NCI-H1105 (cell line): ENCODE data around the gene NCOR1.
A peak's percentile ranks its signal among the peaks of the same experiment; 100 is the strongest.

ENCODE experiments used
- DNase-seq: peaks from one replicate; lab custom pipeline; 2025; lab: John Stamatoyannopoulos, UW

The NCOR1 gene

DNA sequence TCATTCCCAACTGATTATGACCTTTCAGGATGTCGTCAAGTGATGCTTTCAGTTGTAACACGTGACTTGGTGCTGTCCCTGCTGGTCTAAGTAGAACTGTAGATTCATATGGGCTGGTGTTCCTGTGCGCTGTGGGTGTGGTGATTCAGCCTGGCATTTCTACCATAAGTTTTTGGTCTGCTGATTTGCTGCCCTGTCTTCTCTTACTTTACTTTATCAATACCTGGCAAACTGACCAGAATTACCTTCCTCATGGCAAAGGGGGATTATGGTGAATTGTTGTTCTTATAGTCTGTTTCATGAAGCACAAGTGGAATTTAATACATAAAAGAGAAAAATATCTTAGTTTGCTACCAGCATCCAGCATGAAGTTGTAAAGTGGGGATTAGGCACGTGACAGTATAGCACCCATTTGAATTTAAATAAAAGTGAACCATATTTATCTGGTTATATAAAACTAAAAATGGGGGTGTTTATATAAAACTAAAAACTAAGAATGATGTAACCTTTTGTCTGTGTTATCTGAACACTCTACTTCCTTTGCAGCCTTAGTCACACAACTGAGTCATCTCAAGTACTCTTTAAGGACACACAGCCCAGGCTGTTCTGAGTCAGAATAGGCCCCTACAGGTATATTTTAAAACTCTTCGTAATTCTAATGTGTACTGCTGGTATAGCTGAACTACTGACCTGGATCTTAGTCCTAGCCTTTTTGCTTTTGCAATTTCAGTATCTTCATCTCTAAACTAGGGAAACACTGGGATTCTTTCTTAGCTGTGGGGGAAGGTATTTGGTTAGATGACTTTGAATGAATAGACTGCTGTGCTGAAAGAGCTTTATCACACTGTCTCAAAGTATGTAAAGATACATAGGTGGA lies 187.4 kb downstream of the NCOR1 start:
- no peak for DNase-seq

DNA sequence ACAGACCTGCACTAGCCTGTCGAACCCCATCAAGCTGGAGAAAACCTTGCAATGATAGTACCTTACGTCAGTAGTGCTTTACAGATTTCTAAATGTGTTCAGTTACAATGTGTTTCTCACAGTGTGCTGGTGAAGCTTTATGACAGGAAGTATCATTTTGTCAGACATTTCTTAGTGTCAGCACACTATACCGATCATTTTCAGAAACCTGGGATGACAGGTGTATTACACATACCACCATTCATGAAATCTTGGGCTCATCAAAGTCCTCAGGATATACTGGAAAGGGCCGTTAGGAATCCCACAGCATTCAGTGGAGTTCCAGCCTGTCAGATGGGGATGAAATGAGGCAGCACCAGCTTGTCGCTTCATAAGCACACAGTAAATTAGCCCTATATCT lies 188.4 kb downstream of the NCOR1 start:
- DNase-seq = no peak

DNA sequence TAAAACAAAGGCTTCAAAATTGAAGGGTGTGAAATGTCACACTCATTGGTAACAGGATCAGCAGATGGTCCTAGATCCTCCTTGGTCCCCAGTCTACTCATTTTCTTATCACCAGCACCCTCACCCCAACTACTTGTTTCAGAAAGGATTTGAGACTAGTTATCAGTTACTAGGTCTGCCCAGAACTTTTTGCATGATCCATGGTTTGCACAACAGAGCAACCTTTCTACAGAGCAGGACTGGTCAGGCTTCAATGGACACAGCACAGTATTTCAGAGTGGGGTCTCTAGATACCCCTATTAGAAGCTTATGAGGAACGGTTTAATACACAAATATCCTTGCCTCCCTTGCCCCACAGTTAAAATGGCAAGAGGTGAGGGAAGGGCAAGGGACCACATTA lies 190.1 kb downstream of the NCOR1 start:
- no peak for DNase-seq

DNA sequence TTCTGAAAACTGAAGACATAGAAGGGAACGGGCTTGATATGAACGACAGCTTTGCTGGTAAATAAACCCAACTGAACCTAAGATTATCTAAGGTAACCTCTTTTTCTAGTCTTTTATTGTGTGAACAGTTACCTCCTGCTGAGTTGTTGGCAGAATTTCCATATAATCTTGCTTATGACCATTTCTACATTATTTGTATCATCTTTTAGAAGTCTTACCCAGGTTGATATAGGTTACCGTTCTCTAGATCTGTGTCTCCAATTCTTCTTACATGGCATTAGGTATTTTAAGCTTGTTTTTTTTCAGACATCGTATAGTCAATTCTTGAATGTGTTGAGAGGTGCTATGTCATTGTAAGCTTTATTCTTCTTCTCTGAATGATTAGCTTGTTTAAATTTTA lies 191.5 kb downstream of the NCOR1 start:
- no peak for DNase-seq

DNA sequence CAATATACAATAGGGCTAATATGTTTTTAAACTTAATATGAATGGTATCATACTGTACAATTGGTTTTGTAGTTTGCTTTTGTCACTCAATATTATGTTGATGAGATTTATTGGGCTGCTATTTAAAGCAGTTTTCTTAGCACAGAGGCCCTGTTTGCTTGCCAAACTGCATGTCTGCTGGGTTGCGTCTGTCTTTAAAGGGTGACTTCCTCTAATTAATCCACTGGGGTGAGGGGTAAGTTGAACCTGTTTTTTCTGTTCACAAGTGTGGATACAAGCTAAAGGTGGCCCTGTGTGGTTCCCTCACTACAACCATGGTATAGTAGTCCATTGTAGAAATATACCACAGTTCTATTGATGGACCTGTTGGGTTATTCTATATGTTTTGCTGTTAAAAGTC lies 196.0 kb downstream of the NCOR1 start:
- no peak for DNase-seq

DNA sequence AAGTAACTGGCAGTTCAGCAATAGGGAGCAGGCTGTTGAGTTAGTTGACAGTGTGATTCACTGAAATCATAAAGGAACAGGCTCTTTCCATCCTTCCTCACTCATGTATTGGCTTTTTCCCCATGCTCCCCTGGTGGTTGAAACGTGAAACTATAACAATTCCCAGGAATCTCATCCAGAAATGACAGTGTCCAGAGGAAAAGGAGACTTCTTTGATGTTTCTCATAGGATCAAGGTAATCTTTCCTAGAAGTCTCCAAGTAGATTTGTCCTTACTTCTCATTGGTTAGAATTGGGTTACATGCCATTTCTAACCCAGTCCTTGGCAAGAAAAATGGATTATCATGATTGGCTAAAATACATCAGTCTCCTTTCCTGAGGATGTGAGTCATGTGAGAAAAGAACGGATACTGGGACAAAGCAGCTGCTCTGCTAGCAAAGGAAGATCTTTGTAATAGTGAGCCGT lies 201.4 kb downstream of the NCOR1 start:
- peak; percentile 26 for DNase-seq

DNA sequence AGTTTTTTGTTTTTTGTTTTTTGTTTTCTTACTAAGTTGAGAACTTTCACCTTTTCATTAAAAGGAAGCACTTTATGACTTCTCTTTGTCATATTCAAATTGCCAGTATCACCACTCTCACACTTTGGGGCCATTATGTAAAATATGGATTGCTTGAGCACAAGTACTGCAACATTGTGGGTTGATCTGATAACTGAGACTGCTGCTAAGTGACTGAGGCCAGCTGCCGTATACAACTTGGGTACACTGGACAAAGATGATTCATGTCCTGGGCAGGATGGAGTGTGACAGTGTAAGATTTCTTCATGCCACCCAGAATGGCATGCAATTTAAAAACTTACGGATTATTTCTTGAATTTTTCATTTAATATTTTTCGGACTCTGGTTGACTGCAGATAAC lies 207.9 kb downstream of the NCOR1 start:
- DNase-seq = no peak

DNA sequence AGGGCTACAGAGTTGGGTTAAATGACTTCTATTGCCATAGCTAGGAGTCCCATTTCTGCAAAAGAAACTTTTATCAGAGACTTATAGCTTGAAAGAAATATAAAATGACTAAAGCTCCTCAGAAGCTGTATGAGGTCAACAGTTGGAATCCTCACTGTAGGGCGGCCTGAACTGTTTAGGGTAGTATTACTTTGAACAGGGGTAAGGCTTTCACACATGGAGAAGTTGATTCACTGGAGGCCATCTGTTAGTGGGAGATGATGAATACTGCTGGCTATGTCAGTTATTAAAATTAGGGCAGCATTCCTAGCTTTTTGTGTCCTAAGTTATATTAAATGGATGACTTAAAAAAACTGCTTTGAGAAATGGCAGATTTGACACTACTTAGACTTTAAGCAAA lies 209.7 kb downstream of the NCOR1 start:
- no peak for DNase-seq

DNA sequence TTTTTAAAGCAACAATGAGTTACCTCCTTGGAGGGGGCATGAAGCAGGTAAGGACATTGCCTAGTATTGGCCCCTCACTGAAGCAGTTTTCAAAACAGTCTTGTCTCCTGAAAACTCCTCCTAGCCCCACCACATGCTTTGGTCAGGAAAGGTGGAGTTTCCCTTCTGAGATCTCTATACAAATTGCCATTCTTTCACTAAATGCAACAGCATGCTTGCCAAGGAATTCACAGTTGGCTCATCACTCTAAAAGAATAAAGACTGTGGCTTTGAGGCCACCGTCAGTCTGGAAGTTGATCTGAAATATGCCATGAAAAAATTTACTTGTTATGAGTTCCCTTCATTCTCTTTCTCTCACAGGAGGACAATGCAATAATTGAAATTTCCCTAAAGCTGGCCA lies 211.5 kb downstream of the NCOR1 start:
- DNase-seq = no peak

DNA sequence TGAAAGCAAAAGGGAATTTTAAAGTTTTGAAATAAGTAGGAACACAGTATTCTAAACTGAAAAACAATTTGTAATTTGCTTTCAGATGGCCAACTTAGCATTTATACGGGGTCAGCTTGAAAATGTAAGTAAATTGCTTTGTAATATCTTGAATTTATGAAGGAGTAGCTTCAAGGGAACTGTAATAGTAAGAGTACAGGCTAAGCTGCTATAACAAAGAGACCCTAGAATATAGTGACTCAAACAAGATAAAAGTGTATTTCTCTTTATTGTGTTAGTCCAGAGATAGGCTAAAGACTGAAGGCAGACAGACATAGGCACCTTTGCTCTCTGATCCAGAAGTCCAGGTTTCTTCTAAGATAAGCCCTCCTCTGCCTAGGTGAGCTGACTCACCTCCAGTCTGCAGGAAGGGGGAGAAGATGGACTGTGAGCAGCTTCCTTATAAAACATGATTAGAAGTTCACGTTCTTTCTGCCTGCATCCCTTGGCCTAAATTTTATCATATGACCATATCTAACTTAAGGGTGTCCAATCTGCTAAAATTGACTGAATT lies 212.6 kb downstream of the NCOR1 start:
- no peak for DNase-seq

DNA sequence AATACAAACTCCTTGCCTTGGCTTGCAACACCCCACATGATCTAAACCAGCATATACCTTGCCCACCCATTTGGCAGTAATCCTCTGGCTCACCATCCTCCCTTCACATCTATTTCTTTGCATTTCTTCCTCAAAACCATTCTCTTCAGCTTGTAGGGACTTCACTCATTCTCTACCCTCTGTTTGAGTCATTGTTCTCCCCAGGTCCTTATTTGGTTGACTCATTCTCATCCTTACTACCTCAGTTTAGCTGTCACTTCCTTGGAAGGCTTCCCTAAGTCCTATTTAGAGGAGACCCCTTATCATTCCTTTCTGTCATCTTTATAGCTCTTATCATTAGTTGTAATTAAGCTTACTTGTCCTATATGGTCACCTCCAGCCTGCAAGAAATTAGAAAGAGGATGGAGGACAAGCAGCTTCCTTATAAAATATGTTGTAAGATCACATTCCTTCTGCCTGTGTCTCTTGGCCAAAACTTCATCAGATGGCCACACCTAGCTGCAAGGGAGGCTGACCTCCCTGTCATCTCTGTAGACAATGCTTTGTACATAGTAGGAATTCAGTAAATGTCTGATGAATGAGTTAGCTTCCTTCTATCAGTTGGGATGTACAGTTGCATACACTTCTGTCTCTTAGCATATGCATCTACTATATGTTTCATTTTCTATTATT lies 214.0 kb downstream of the NCOR1 start:
- no peak for DNase-seq

DNA sequence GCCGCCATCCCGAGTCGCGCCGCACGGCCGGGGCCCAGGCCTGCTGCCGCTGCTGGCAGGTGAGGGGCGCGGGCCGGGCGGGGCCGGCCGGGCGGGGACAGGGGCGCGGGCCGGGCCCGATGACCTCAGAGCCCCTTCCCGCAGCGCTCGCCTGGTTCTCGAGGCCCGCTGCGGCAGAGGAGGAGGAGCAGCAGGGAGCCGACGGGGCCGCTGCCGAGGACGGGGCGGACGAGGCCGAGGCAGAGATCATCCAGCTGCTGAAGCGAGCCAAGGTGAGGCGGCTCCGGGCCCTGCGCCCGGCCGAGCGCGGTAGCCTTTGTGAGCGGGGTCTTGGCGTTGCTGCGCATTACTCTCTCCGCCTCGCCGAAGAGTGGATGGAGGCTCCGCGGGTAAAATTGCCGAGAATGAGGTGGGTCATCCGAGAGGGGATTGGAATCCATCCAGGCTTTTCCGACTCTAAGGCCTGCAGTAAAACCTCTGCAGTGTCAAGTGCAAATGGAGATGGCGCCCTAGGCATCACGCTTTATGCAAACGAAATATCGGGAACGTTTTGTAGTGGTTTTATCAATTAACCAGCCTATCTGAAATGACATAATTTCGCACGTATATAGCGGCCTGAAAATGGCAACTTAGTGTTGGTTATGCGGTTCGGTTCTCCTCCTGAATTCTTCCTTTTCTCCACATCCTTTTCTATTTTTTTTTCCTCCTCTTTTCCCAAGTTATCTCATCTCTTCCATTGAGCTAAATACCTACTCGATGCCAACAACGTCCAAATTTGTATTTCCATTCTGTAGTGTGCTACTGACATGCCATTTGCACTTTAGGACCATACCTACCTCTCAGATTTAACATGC lies 215.1 kb downstream of the NCOR1 start:
- DNase-seq = peak; percentile 72

DNA sequence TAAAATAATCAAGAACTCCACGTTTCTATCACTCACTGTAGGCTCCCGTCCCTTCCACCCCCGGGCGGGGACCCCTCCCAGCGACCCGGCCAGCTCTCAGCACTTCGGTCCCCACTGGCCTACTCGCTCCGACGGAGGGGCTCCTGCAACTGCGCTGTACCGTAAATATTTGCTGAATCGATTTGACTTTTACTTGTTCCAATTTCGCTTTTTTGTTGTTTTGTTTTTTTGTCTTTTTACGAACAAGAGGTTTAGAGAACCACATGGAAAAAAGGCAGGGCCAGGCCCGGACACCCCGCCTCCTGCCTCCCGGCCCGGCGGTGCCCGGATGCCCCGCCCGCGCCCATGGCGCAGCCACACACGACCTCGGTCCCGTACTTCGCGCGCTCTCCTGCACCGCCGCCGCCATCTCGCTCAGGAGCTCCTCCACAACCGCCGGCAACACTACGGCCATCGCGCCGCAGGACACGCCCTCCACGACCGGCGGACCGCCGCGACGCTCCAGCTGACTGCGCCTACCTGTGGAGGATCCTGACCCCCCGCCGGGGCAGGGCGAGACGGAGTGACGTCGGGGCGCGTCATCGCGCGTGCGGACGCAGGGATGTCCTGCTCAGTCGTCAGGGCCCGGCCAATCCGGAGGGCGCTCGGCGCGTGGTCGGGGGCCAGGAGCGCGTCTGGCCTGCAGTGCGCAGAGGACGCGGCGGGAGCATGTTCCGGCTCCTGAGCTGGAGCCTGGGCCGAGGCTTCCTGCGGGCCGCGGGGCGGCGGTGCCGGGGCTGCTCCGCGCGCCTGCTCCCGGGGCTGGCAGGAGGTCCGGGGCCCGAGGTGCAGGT lies 216.0 kb downstream of the NCOR1 start, which contains the start of the genes TTC19 and ZSWIM7:
Gene TTC19, plus strand, starts transcription at position 684 of the 833 bp plus-strand sequence. Its CDS starts 25 bp downstream, at position 709.
Gene ZSWIM7, minus strand, starts transcription at position 564 of the 833 bp plus-strand sequence. Its CDS starts 110 bp downstream, at position 454.
- peak; percentile 98 for DNase-seq

DNA sequence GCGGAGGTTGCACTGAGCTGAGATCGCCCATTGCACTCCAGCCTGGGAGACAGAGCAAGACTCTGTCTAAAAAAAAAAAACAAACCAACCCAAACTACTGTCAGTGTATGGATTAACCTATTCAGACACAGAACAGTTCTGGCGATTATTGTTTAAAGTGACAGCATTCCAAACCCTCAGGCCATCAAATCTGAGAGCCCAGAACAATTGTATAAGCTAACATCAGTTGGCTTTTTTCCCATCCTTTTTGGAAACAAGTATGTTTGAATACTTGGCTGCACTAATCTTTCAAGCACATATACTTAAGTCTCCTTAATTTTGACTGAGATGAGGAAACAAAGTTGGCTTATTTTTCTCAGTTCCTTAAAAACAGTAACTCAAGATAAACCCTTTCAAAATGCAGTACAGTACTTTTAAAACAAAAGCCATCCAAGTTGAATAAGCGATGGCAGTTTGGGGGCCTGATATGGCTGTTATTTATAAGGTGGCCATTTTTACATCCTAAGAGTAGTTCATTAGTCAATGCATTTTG lies 217.2 kb downstream of the NCOR1 start:
- no peak for DNase-seq

DNA sequence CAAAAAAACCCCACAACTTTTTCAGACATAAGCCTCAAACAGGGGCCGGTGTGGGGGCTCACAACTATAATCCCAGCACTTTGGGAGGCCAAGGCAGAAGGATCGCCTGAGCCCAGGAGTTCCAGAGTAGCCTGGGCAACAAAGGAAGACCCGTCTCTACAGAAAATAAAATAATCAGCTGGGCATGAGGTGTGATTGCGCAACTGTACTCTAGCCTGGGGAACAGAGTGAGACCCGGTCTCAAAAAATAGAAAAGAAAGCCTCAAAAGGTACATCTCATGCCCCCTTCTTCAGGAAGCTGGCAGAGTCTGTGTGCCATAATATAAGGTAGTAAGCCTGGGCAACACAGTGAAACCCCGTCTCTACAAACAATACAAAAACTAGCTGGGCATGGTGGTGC lies 219.0 kb downstream of the NCOR1 start:
- no peak for DNase-seq

DNA sequence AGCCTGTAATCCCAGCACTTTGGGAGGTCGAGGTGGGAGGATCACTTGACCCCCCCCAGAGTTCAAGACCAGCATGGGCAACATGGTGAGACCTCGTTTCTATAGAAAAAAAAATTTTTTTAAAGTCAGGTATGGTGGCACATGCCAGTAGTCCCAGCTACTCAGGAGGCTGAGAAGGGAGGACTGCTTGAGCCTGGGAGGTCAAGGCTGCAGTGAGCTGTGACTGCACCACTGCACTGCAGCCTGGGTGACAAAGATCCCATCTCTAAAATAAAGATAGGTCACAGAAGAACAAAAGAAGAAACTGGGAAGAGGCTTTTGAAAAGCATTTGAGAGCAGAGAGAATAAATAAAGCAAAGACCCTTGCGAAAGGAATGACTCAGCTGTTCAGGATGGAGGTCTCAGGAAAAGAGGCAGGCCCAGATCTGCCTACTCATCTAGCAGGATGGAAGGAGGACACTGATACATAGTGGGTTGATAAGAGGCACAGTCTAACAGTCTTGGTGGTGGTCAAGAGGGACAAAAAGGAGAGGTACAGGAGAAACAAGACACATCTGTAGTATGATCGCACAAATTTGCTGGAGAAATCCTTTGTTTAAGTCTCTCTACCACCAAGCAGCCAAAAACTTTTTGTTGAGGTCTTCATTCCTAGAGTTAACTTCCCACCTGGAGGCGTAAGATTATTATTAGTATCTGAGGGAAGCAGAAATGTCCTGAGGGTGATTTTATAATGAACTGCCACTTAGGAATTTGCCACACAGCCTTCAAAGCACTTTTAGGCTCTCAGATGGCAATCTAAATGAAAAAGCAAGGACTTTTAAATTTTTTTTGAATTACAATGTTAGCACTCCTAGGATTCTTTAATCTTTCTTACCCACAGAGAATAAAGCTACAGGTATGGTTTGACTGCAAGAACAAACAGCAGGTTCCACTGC lies 233.4 kb downstream of the NCOR1 start:
- DNase-seq = no peak

DNA sequence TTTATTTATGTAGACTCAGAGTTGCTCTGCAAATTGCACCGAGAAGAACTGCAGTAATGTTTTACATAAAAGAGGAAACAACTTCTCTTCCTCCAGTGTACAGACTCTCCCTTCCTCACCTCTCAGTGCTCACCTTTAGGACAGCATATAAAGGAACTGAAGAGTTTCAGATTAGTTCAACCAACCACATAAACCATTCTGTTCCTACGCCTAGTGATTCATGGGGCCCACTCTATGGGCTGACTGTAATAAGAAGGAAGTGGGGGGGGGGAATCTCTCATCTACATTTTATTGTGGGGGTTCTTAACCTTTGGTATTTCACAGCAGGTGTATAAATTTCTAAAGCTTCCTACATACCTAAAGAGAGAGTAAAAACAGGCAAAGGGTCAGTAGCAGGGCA lies 234.1 kb downstream of the NCOR1 start:
- no peak for DNase-seq
